Sigmoid colon (tissue), 7 donors: ENCODE data around the gene MEF2B. TPM values are rescaled to one million over a fixed set of nuclear protein-coding genes. Genes with fewer than 3 reads are reported as not detected.
A peak's percentile ranks its signal among the peaks of the same experiment; 100 is the strongest.

ENCODE experiments used
- DNase-seq: peaks from one replicate; pipeline ENCODE4 v3.0.0-alpha.2; 2019
- H3K27ac ChIP-seq, 4 donors: fragments of 200-600 bp; sonication (generic); one replicate each; pipeline ENCODE4 v1.5.1; 2016 to 2019; ENCODE audit warnings: mild to moderate bottlenecking in 1 of 4
- H3K27me3 ChIP-seq, 3 donors: fragments of 200-600 bp; sonication (generic); one replicate each; pipeline ENCODE4 v1.5.1; 2019; ENCODE audit warnings: mild to moderate bottlenecking in 1 of 3
- H3K36me3 ChIP-seq, 4 donors: fragments of 200-600 bp; sonication (generic); one replicate each; pipeline ENCODE4 v1.5.1; 2016 to 2019
- H3K4me1 ChIP-seq, 4 donors: fragments of 200-600 bp; sonication (generic); one replicate each; pipeline ENCODE4 v1.5.1; 2017 to 2019
- H3K4me3 ChIP-seq, 4 donors: fragments of 200-600 bp; sonication (generic); one replicate each; pipeline ENCODE4 v1.5.1; 2017 to 2019; ENCODE audit warnings: mild to moderate bottlenecking in 2 of 4, moderate library complexity in 1 of 4
- H3K9me3 ChIP-seq, 4 donors: fragments of 200-600 bp in 3 of 4; sonication (generic) in 3 of 4; one replicate each; pipeline versions ENCODE4 v1.5.1 to v1.6.1; 2013 to 2019
- EP300 ChIP-seq, 4 donors: sonication (generic); formaldehyde crosslinking; IDR thresholded peaks; one replicate each; pipeline ENCODE4 v1.6.1; 2017; ENCODE audit warnings: antibody characterized with exemption in 4 of 4
- POLR2A ChIP-seq, 2 donors: fragments of 450-650 bp; IDR thresholded peaks; one replicate each; pipeline ENCODE4 v1.6.1; 2016; ENCODE audit warnings: antibody characterized with exemption in 2 of 2, mild to moderate bottlenecking in 2 of 2, moderate library complexity in 2 of 2
- POLR2AphosphoS5 ChIP-seq, 4 donors: sonication (generic); formaldehyde crosslinking; IDR thresholded peaks; one replicate each; pipeline ENCODE4 v1.6.1; 2017; ENCODE audit warnings: antibody characterized with exemption in 4 of 4
- WGBS, 2 donors: extraction: QIAGEN DNeasy Blood & Tissue Kit; methylation state at CpG; one replicate each; pipeline ENCODE4 v1.1.7; 2013; 5-methylcytosine and 5-hydroxymethylcytosine counted together
- intact Hi-C: fragments of 100-400 bp; cut with DNase I; formaldehyde crosslinking; loops from one replicate; pipeline ENCODE4 v1.15.1; 2023
- polyA plus RNA-seq, 3 donors: library from polyadenylated mRNA; stranded (reverse); fragments of 200-250 nt; gene quantifications; one replicate each; pipeline ENCODE4 v1.2.3, GENCODE V29; 2013
- total RNA-seq, 4 donors: library from RNA; depleted of rRNA; stranded (reverse); fragments of >200 nt; gene quantifications; one replicate each; pipeline ENCODE4 v1.1.0, GENCODE V29; 2016
- TF ChIP-seq, protein P1 (sequence below), 4 experiments: fragments of 450-650 bp in 3 of 4; fragments of 200-600 bp in 1 of 4; IDR thresholded peaks; one replicate each; pipeline ENCODE4 v1.5.1; 2016 to 2019; ENCODE audit warnings: antibody characterized with exemption in 4 of 4, mild to moderate bottlenecking in 3 of 4, moderate library complexity in 2 of 4
- donor health status: healthy with polysubstance abuse.
- donor health status: Bipolar disorder and iron deficiency.
- donor health status: healthy.

Gene MEF2B
- total and polyA plus RNA-seq, 7 donors = 2.2 TPM; not detected in 6

DNA sequence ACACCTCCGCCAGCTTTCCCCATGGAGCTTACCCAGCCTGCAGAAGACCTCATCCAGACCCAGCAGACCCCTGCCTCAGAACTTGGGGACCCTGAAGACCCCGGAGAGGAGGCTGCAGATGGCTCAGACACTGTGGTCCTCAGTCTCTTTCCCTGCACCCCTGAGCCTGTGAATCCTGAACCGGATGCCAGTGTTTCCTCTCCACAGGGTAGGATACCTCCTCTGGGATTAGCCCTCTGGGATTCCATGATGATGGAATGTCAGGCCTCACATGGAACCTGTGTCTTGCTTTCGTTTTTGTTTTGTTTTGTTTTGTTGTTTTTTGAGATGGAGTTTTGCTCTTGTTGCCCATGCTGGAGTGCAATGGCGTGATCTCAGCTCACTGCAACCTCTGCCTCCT, 23.9 kb upstream of the MEF2B start:
- no peak for TF ChIP-seq POLR2A (IDR thresholded peaks at IDR 0.05)
- no peak for TF ChIP-seq POLR2AphosphoS5 (IDR thresholded peaks at IDR 0.05)
- TF ChIP-seq EP300 (IDR thresholded peaks at IDR 0.05) = no peak
- TF ChIP-seq, protein P1, sequence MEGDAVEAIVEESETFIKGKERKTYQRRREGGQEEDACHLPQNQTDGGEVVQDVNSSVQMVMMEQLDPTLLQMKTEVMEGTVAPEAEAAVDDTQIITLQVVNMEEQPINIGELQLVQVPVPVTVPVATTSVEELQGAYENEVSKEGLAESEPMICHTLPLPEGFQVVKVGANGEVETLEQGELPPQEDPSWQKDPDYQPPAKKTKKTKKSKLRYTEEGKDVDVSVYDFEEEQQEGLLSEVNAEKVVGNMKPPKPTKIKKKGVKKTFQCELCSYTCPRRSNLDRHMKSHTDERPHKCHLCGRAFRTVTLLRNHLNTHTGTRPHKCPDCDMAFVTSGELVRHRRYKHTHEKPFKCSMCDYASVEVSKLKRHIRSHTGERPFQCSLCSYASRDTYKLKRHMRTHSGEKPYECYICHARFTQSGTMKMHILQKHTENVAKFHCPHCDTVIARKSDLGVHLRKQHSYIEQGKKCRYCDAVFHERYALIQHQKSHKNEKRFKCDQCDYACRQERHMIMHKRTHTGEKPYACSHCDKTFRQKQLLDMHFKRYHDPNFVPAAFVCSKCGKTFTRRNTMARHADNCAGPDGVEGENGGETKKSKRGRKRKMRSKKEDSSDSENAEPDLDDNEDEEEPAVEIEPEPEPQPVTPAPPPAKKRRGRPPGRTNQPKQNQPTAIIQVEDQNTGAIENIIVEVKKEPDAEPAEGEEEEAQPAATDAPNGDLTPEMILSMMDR (IDR thresholded peaks at IDR 0.05) = no peak
- Histone ChIP-seq H3K9me3 (no peaks in the 10 kb centered on the region), H3K4me1 (peaks cover 0 to 48% (median 45%) of the 10 kb centered on the region in 4 donors), H3K4me3 (peak overlapping the region in 1 of 4 donors; percentile 81), H3K36me3 (peaks cover 7 to 30% (median 21%) of the 10 kb centered on the region in 4 donors), H3K27me3 (no peaks in the 10 kb centered on the region), H3K27ac (peak overlapping the region in 2 of 4 donors; percentile 6 to 99)
- intact Hi-C loops = loop anchor here (5.0 to 10.0 kb wide), 4 partner anchors 57 to 512 kb away; partner anchors contain the start of genes CRTC1, NDUFA13, SLC25A42 and TMEM161A
- 78 to 83% methylated on average over 5 of the region's 5 CpGs for WGBS, 2 donors
- DNase-seq = no peak

DNA sequence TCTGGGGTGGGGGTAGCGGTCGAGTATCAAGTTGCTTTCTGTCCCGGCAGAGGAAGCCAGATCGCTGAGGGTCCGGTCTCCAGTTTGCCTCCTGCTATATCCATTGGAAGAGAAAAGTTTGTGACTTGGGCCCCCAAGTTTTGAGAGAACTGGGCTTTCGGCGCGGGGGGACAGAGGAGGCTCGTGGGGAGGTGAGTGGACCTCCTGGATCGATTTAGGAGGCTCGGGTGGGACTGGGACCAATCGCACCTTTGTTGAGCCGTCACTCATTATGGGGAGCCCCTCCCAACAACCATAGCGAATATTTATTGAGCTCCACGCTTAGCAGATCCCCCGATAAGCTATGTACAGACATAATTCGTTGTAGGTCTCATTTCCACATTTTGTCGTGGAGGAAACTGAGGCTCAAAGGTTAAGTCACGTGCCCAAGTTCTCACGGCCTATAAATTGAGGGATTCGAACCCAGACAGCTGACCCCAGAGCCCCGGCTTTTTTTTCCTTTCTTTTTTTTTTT, 22.9 kb upstream of the MEF2B start:
- intact Hi-C loops = loop anchor here (1.0 to 10.0 kb wide), 6 partner anchors 10 to 511 kb away; partner anchors contain the start of genes CRTC1, MAU2, NDUFA13 and NR2C2AP
- Histone ChIP-seq H3K27me3 (no peaks in the 10 kb centered on the region), H3K36me3 (peaks cover 7 to 20% (median 15%) of the 10 kb centered on the region in 4 donors), H3K4me3 (peak overlapping the region; percentile 63 to 99 (median 84)), H3K9me3 (no peaks in the 10 kb centered on the region), H3K4me1 (peaks cover 0 to 55% (median 47%) of the 10 kb centered on the region in 4 donors), H3K27ac (peak overlapping the region; percentile 97 to 100 (median 98))
- DNase-seq = no peak
- 0 to 1% methylated on average over 22 of the region's 22 CpGs for WGBS, 2 donors
- TF ChIP-seq, protein P1 (IDR thresholded peaks at IDR 0.05) = no peak
- TF ChIP-seq POLR2AphosphoS5 (IDR thresholded peaks at IDR 0.05) (no peak), POLR2A (IDR thresholded peaks at IDR 0.05) (no peak)

DNA sequence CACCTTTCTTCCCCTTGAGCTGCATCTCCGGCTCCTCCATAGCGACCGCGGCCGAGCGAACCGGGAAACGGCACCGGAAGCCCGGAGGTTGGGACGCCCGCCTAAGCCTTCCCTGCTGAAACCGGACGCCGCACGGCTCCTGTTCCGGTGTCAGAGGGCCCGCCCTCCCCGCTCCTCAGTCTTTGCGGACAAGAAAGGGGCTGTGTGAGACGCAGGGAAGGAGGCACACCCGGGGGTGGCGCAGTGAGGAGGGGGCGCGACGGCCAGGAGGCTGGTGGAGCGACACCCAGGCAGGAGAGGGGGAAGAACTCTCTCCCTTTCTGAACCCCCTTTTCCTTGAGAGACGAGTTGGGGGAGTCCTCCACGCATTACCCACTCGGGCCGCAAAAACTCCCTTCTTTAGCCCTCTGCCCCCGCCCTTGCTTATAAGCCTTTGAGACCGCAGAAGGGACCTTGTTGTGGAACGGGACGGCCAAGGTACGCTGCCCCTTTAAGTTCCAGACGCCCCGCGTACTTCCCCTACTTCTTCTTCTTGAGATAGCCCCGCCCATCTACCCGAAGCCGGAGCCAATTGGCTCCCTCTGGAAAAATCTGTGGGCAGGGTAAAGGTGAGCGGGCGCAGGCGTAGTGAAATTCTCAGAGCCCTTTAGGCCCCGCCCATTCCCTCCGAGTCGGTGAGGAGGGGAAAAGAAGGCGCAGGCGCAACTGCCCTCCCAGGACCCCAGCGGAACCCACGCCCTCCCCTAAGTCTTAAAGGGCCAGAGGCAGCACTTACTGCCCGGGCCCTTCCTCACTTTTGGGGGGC, 22.2 kb upstream of the MEF2B start, which contains the start of the genes BORCS8 and RFXANK:
Gene BORCS8 (minus strand): TSS at position 75 of the 805 bp plus-strand sequence. CDS start 35 bp downstream, at position 40.
Gene RFXANK (plus strand): TSS at position 181 of the 805 bp plus-strand sequence. CDS start 1,689 bp downstream, outside the sequence.
- TF ChIP-seq POLR2A (IDR thresholded peaks at IDR 0.05) (peak; percentile 29 to 62), POLR2AphosphoS5 (IDR thresholded peaks at IDR 0.05) (peak; percentile 33 to 76 (median 61)), EP300 (IDR thresholded peaks at IDR 0.05) (no peak)
- TF ChIP-seq, protein P1 (IDR thresholded peaks at IDR 0.05) = no peak
- Histone ChIP-seq H3K36me3 (peaks cover 5 to 13% (median 8%) of the 10 kb centered on the region in 4 donors), H3K4me3 (peak within 1 kb of the TSS; percentile 65 to 99 (median 84)), H3K27ac (peak within 1 kb of the TSS; percentile 97 to 100 (median 98)), H3K27me3 (no peaks in the 10 kb centered on the region), H3K9me3 (no peaks in the 10 kb centered on the region), H3K4me1 (peaks cover 0 to 55% (median 47%) of the 10 kb centered on the region in 4 donors)
- intact Hi-C loops = loop anchor here (1.0 to 10.0 kb wide), 6 partner anchors 11 to 510 kb away; partner anchors contain the start of genes CRTC1, MAU2, NDUFA13 and NR2C2AP
- WGBS, 2 donors = 0% methylated on average over 53 of the region's 53 CpGs
- DNase-seq = peak; percentile 100

DNA sequence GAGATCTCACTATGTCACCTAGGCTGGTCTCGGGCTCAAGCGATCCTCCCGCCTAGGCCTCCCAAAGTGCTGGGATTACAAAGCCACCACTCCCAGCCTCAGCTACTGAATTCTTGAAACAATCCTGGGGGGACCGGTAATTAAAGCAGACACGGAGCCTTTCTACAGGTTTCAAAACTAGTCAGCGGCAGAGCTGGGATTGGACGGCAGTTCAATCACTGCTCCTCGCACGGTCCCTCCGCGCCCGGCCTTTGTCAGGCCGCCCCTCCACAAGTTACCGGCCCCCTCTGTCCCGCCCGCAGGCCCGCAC, 21.7 kb upstream of the MEF2B start:
- no peak for DNase-seq
- Histone ChIP-seq H3K27ac (peak overlapping the region; percentile 97 to 100 (median 98)), H3K4me1 (peaks cover 0 to 55% (median 47%) of the 10 kb centered on the region in 4 donors), H3K27me3 (no peaks in the 10 kb centered on the region), H3K36me3 (peaks cover 0 to 13% (median 5%) of the 10 kb centered on the region in 4 donors), H3K9me3 (no peaks in the 10 kb centered on the region), H3K4me3 (peak overlapping the region; percentile 65 to 99 (median 84))
- 0 to 1% methylated on average over 17 of the region's 17 CpGs for WGBS, 2 donors
- TF ChIP-seq EP300 (IDR thresholded peaks at IDR 0.05) (no peak), POLR2A (IDR thresholded peaks at IDR 0.05) (no peak), POLR2AphosphoS5 (IDR thresholded peaks at IDR 0.05) (no peak)
- TF ChIP-seq, protein P1 (IDR thresholded peaks at IDR 0.05) = no peak
- intact Hi-C loops = loop anchor here (1.0 to 10.0 kb wide), 6 partner anchors 12 to 509 kb away; partner anchors contain the start of genes CRTC1, MAU2, NDUFA13 and NR2C2AP
